HuH-7 (cell line): Measurements from ENCODE around the gene LMO7.
"Not testable (repeated sequence)": the region's sequence is repeated elsewhere in the genome, so short reads cannot be mapped to it uniquely, and the experiment has no call there.

ENCODE experiments used
- DNase-seq: peaks from one replicate; pipeline ENCODE4 v3.0.0; 2011; ENCODE audit warnings: low spot score

Gene LMO7

GRCh38 chr13:75699062-75699461 is 62.9 kb downstream of the LMO7 start:
- no peak for DNase-seq

DNA sequence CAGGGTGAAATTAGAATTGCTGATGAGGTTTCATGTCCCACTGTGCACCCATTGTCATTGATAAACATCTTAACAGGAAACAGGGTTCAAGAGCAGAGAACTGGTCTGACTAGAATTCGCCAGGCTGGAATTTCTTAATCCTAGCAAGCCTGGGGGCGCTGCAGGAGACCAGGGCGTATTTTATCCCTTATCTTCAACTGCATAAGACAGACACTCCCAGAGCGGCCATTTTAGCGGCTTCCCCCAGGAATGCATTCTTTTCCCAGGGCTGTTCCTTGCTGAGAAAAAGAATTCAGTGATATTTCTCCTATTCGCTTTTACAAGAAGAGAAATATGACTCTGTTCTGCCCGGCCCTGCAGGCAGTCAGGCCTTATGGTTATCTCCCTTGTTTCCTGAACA is 63.6 kb downstream of the LMO7 start:
- DNase-seq, result not testable (repeated sequence)

DNA sequence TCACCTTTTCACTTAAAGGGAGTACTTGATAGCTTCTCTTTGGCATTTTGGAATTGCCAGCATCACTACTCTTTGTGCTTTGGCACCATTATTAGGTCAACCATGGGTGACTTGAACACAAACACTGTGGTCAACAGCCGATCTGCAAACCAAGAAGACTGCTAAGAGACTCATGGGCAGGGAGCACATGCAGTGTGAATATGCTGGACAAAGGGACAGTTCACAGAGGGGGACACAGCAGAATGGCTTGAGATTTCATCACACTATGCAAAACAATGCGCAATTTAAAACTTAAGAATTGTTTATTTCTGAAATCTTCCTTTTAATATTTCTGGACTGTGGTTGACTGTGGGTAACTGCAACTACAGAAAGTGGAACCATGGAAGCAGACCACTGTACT is 64.4 kb downstream of the LMO7 start:
- DNase-seq, result no peak

DNA sequence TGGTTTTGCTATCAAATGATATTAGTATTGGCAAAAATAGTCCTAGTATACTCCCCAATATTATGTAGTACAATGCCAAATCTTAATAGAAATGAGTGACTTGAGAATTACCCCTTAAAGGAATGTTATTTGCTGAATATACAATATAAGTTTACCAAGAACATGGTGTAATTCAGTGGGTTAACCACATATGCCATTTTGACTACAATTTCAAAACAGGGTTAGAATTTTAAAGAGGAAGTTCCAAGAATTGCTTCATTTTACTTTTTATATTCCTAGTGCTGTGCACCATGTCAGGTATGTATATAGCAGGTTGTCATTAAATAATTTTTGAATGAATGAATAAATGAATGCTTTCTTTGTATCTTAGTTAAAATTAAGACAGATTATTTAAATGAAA is 66.3 kb downstream of the LMO7 start:
- no peak for DNase-seq

DNA sequence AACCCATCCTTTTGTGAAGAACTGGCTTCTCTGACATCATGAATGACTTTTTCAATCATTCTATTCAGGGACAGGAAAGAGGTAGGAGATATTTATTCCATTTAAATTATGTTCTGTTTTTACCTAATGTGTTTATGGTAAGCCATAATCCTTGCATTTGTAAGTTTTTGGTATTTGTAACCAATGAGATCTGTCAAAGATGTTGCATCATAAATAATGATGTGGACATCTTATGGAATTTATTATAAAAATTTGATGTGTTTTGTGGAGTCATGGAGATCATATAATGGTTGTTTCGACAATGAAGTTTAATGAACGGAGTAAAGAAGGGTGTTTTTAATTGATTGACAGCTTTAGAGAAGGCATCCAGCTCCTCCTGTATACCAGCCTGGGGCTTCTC is 67.6 kb downstream of the LMO7 start:
- no peak for DNase-seq

- no peak for DNase-seq
Observed at GRCh38 chr13:75704194-75704926, 68.2 kb downstream of the LMO7 start.

GRCh38 chr13:75704927-75705288 is 68.8 kb downstream of the LMO7 start:
- DNase-seq, result no peak

DNA sequence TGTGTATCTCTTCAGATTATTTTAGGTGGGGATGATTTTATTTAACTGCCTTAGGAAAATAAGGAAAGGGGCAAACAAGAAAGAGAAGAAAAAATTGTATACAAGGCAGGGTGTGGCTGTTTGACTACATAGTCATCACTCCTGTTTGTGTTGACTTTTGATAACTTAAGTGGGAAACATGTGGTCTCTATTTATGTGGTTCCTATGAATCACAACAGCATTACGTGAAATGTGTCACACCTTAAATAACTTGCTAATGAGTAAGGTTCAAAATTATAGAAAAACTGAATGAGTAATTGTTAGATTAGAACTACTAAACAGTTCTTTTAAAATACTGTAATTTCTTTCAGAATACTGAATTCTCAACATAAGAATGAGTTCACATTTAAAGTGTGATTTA is 69.3 kb downstream of the LMO7 start:
- no peak for DNase-seq

GRCh38 chr13:75705908-75706307 is 69.8 kb downstream of the LMO7 start:
- no peak for DNase-seq

DNA sequence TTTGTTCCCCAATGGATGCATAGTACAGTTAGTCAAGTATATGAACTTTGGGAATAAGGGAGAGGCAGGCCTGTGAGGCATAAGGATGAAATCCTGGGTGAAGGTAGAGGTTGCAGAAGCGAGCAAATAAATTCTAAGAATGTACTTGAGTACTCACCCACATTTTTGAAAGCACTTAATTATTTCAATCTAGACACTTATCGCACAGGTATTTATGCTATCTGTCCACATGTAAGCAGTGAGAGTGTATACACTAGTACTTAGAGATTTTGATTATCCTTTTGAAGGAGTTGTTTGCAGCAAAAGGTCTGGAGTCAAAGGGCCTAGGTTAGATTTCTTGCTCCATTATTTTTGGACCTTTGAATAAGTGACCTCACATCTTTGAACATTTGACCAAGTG is 77.7 kb downstream of the LMO7 start:
- DNase-seq, result no peak

GRCh38 chr13:75715601-75716523 is 79.7 kb downstream of the LMO7 start:
- DNase-seq, result no peak

- DNase-seq, result no peak
Observed at GRCh38 chr13:75717525-75717924, 81.4 kb downstream of the LMO7 start.

DNA sequence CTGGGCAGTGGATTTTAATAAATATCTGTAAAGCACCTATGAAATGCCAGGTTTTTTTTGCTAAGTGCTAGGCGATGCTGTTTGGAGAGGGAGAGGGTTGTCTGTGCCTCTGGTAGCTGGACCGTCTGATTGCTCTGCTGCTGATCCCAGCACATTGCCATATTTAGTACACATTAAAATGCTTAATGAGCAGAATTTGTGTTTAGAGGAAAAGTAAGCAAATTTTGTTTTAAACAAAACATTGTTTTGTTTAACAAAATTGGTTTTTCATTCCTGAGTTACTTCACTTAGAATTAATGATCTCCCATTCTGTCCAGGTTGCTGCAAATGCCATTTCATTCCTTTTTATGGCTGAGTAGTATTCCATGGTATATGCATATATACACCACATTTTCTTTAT is 85.2 kb downstream of the LMO7 start:
- DNase-seq, result no peak

- DNase-seq, result no peak
Observed at GRCh38 chr13:75723901-75724300, 87.8 kb downstream of the LMO7 start.

DNA sequence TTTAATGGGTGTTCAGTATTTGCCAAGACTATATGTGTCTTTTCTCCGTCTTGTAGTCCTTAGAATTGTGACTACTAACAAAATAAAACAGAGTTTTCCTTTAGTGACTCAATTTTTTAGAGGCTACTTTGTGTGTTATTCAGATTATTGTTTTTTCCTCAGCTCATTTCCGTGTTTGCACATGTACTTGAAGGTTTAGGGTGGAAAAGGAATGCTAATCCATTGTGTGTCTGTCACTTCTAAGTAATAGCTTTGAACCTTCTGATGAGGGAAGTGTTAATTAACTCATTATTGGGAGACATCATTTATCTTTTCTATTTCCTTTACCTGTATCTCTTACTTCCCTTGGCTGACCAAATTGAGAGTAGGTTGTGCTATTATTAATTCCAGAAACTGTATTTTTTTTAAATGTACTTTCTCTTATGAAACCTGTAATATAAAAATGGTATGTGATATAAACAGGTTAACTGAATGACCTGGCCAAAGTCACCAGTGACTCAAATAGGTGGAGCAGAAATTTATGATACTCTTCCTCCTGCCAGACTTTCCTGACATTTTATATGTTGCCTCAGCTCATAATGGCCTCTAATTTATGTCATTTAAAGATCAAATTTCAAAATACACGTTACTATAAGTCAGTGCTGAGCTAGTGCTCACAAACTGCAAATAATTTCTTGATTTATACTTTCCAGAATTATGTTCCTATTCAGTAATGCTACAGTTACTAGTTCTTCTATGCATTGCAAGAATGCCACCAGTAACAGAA is 88.8 kb downstream of the LMO7 start:
- no peak for DNase-seq

DNA sequence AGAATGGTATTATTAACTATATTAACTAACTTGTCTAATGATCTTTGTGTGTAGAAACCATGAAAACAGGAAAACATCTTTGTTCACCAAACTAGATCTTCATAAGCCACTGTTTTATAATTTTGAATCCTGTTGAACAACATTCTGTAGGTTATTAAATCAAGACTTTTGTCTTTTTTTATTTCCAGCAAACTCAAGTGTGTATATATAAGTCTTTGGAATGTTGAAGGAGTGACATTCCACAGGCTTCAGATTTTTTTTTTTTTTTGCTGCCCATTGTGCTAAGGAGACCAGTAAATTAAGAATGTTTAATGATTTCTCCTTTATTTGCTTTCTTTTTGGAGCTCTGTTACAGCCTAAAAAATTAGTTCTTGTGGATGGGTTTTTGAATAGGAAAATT is 89.6 kb downstream of the LMO7 start:
- DNase-seq, result no peak

GRCh38 chr13:75726306-75726705 is 90.2 kb downstream of the LMO7 start:
- no peak for DNase-seq

DNA sequence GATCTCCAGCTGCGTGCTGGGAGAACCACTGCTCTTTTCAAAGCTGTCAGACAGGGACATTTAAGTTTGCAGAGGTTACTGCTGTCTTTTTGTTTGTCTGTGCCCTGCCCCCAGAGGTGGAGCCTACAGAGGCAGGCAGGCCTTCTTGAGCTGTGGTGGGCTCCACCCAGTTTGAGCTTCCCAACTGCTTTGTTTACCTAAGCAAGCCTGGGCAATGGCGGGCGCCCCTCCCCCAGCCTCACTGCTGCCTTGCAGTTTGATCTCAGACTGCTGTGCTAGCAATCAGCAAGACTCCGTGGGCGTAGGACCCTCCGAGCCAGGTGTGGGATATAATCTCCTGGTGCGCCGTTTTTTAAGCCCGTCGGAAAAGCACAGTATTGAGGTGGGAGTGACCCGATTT is 97.0 kb downstream of the LMO7 start:
- not testable (repeated sequence) for DNase-seq

- DNase-seq, result no peak
Observed at GRCh38 chr13:75736173-75736572, 100.0 kb downstream of the LMO7 start.

GRCh38 chr13:75738841-75739240 is 102.7 kb downstream of the LMO7 start:
- no peak for DNase-seq

DNA sequence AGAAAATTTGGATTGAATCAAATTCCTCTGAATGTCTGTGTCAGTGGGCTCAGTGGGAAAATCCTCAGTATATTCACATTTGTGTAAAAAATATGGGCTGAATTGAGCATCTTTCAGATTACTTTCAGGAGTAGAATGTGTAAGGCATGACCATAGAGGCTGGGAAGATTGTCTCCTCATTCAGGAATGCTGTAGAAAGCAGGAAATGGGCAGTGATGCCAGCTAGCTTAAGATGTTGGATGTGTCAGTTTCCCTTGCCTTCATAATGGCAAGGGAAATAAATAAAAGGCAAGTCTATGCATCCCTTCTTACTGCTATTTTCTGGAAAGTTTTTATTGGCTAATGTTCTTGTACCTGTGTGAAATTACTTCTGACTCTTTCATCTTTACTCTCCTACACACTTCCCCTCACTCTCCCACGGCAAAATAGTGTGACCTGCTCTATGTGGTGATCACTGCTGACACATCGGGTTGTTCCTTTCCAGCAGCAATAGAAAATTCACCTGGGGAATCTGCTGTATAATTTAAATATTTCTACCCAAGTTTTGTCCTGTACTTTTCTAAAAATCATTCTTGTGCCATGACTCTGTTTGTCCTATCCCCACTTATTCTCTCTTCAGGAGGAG is 103.2 kb downstream of the LMO7 start:
- DNase-seq, result no peak

DNA sequence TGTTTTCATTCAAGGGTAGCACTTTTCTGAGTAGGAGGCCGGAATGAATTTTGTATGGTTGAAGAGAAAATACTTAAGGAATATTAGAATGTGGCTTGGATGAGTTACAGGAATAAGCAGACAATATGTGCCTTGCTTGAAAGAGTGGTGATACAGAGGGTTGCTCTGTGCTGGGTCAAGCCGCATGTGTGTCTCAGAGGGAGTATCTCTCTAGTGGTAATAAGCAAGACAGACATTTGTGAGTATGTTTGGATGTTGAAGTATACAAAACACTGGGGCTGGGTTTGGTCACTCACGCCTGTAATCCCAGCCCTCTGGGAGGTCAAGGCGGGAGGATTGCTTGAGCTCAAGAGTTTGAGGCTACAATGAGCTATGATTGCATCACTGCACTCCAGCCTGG is 103.9 kb downstream of the LMO7 start:
- no peak for DNase-seq
